HFFc6 (cell line): ENCODE results near the gene BPGM. TPM values are rescaled to one million over a fixed set of nuclear protein-coding genes. Genes with fewer than 3 reads are reported as not detected.
A peak's percentile ranks its signal among the peaks of the same experiment; 100 is the strongest.

Experiments
- DNase-seq: peaks from one replicate; pipeline ENCODE4 v3.0.0-alpha.2; 2018
- H3K27ac Mint-ChIP-seq: 2 replicates; pipeline ENCODE4 v1.8.0; 2020; ENCODE audit warnings: mild to moderate bottlenecking, mixed read lengths
- H3K27me3 Mint-ChIP-seq: 2 replicates; pipeline ENCODE4 v1.8.0; 2021; ENCODE audit warnings: mild to moderate bottlenecking, moderate library complexity, mixed read lengths; ENCODE audit not compliant: insufficient read depth
- H3K36me3 Mint-ChIP-seq: 2 replicates; pipeline ENCODE4 v1.8.0; 2021; ENCODE audit warnings: low read depth, mixed read lengths
- H3K4me1 Mint-ChIP-seq: 2 replicates; pipeline ENCODE4 v1.8.0; 2020; ENCODE audit warnings: low read depth, mixed read lengths
- H3K4me3 Mint-ChIP-seq: 2 replicates; pipeline ENCODE4 v1.8.0; 2020; ENCODE audit warnings: mild to moderate bottlenecking, moderate library complexity, mixed read lengths
- H3K9me3 Mint-ChIP-seq: 2 replicates; pipeline ENCODE4 v1.8.0; 2020; ENCODE audit warnings: mild to moderate bottlenecking, mixed read lengths
- total RNA-seq, 6 experiments: library from RNA; stranded (reverse); fragmentation: NEBNext Ultra II Directional; extraction: Animal tissue kit (Norgen Biotek cat#: 25700); gene quantifications; 2 replicates in 1 of 6; 3 replicates in 5 of 6; pipeline ENCODE4 v1.2.3, GENCODE V29; 2021
- TF ChIP-seq, protein P1 (sequence below): fragments of 200-600 bp; sonication (generic); IDR thresholded peaks from 2 replicates; pipeline ENCODE4 v1.5.0; 2021; ENCODE audit warnings: antibody characterized with exemption, mild to moderate bottlenecking

BPGM gene
- total RNA-seq, 6 experiments from 2014 or later, result 34.4 to 57.3 (median 39.3) TPM

DNA sequence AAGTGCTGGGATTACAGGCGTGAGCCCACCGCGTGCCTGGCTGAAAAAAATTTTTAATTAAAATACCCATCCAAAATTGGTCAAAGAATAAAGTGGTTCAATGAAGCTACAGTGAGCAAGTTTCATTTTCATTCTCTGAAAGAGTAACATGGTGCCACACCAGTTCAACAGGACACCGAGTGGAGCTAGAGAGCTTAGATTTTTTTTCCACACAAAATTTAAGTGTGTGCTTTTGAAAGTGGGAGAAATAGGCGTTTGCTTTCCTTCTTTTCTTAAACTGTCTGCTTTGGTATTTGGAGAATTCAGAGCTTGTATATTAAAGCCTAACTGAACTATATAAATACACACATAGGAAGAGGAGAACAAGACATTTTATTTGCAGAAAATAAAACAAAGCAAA, 43.4 kb downstream of the BPGM start:
- TF ChIP-seq, protein P1, sequence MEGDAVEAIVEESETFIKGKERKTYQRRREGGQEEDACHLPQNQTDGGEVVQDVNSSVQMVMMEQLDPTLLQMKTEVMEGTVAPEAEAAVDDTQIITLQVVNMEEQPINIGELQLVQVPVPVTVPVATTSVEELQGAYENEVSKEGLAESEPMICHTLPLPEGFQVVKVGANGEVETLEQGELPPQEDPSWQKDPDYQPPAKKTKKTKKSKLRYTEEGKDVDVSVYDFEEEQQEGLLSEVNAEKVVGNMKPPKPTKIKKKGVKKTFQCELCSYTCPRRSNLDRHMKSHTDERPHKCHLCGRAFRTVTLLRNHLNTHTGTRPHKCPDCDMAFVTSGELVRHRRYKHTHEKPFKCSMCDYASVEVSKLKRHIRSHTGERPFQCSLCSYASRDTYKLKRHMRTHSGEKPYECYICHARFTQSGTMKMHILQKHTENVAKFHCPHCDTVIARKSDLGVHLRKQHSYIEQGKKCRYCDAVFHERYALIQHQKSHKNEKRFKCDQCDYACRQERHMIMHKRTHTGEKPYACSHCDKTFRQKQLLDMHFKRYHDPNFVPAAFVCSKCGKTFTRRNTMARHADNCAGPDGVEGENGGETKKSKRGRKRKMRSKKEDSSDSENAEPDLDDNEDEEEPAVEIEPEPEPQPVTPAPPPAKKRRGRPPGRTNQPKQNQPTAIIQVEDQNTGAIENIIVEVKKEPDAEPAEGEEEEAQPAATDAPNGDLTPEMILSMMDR, result peak; percentile 79
- Mint-ChIP-seq H3K27me3 (peaks cover 5% of the 10 kb centered on the region), H3K4me1 (peaks cover 88% of the 10 kb centered on the region), H3K4me3 (peak overlapping the region; percentile 35), H3K27ac (peak overlapping the region; percentile 97), H3K9me3 (no peaks in the 10 kb centered on the region), H3K36me3 (no peaks in the 10 kb centered on the region)
- peak; percentile 76 for DNase-seq

DNA sequence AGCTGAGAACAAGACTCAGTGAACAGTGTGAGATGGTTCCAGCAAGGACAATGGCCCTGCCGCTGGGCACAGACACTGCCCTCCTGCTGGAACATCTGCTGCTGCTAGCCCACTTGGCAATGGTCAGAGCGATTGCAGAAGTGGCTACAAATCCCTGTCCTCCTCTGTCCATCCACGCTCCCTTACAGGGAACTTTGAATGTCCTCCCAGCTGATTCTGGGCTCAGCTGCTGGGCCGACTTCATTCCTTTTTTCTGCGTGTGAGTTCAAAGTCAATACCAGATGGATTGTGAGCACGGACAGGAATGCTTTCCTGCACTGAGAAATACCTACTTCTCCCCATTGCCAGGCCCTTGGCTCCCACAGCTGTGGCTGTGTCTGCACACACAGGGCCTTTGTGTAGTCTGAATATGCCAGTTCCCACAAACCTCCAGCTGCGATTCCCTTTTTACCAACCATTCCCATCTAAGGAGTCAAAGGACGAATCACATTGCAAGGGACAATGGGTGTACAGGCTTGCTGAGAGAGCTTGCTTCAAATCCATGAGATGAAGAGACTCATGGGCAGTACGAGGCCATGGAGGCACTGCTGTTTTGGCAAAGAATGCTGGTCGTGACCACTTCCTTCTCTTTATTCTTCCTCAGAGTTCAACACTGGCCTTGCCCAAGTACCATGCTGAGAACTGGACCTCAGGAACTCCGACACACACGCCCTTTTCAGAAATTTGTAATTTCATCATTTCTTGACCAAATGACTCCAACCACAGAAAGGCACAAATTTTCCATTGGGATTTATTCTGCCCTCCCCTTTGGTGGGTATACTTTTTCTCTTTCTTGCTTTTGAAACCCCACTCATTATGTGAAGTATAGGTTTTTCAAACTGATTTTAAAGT, 44.2 kb downstream of the BPGM start:
- peak; percentile 39 for DNase-seq

DNA sequence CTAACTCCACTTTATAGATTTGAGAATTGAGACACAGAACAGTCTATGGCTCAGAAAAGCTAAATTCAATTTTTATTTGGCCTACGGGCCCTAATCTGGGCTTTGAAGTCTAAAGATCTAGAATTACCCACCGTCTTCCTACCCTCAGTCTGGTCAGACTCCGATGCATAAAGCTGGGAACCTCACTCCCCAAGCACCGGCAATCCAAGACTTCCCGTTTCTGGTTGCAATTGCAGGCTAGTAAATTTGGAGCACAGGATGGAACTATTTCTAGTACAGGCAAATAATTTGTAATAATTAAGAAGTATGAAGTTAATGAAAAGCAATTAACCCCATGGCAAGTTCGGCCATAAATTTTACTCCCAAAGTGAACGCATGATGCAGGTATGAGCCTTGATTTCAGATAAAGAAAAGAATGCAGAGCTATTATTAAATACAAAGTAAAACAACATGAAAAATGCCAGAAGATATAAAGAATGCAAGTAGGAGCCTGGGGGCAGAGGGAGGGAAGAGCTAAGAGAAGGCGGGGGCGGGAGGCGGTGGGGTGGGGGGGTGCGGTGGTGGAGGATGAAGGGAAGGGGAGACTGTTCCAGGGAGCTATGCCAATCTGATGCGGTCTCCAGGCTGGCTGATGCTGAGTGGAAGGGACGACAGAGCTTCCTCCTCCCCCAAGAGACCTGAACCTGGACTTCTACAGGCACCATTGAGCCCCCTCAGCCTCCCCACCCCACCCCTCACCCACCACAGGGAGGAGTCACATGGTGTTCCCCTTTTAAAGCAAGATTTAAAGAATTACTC, 45.1 kb downstream of the BPGM start:
- Mint-ChIP-seq H3K4me3 (peak overlapping the region; percentile 75), H3K27me3 (peaks cover 5% of the 10 kb centered on the region), H3K27ac (peak overlapping the region; percentile 97), H3K9me3 (no peaks in the 10 kb centered on the region), H3K4me1 (peaks cover 90% of the 10 kb centered on the region), H3K36me3 (no peaks in the 10 kb centered on the region)
- peak; percentile 74 for DNase-seq
- TF ChIP-seq, protein P1, result no peak

More for the DNA sequence above, 44.2 kb downstream of the BPGM start:
- peaks cover 91% of the 10 kb centered on the region for H3K4me1 Mint-ChIP-seq
- peak overlapping the region; percentile 75 for H3K4me3 Mint-ChIP-seq
- H3K27ac Mint-ChIP-seq, result peak overlapping the region; percentile 97
- peaks cover 5% of the 10 kb centered on the region for H3K27me3 Mint-ChIP-seq
- TF ChIP-seq, protein P1, result no peak
- H3K9me3 Mint-ChIP-seq, result no peaks in the 10 kb centered on the region
- H3K36me3 Mint-ChIP-seq, result no peaks in the 10 kb centered on the region

DNA sequence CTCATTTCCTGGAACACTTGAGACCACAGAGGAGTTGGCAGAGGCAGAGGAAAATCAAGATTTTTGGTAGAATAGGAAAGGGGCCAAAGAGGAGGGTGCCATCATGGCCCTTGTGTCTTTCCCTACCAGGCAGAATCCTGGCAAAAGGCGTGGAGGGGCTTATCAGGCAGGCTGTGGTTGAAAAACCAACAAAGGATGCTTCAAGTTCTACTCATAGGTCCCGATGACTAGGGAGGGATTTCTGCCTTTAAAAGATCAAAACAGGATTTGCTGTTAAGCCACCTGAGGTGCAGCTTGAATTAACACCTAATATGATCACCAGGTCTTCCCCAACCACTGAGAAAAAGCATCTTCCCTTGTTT, 45.7 kb downstream of the BPGM start:
- TF ChIP-seq, protein P1, result no peak
- Mint-ChIP-seq H3K4me3 (peak overlapping the region; percentile 75), H3K4me1 (peaks cover 87% of the 10 kb centered on the region), H3K27me3 (peaks cover 5% of the 10 kb centered on the region), H3K36me3 (no peaks in the 10 kb centered on the region), H3K9me3 (no peaks in the 10 kb centered on the region), H3K27ac (peak overlapping the region; percentile 97)
- peak; percentile 83 for DNase-seq

DNA sequence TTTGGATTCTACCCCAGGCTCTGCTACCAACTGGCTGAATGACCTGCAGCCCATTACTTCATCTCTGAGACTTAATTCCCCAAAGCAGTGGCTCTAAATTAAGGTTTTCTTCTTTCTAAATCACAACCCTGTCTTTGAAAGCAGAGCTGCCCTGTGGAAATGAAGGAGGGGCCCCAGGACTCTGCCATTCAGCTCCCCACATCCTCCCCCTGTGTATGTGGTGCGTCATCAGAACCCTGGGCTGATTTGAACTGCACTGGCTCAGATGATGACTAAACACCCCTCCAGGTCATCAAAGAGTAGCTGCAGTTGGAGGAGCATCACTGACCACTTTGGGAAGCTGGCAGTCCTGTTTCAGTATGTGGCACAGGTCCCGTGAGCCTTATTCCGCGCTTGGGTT, 46.6 kb downstream of the BPGM start:
- H3K27ac Mint-ChIP-seq, result peak overlapping the region; percentile 97
- H3K27me3 Mint-ChIP-seq, result peaks cover 5% of the 10 kb centered on the region
- peaks cover 92% of the 10 kb centered on the region for H3K4me1 Mint-ChIP-seq
- TF ChIP-seq, protein P1, result no peak
- no peaks in the 10 kb centered on the region for H3K9me3 Mint-ChIP-seq
- H3K4me3 Mint-ChIP-seq, result peak overlapping the region; percentile 75
- no peaks in the 10 kb centered on the region for H3K36me3 Mint-ChIP-seq
- DNase-seq, result peak; percentile 97
